NT2/D1 (cell line): ENCODE results near the gene GPATCH2.
A peak's percentile ranks its signal among the peaks of the same experiment; 100 is the strongest.

Experiments
- DNase-seq: peaks from one replicate; pipeline ENCODE4 v3.0.0-alpha.2; 2011; ENCODE audit warnings: low read depth, low spot score
- H3K27me3 ChIP-seq: 2 replicates; pipeline ENCODE4 v1.6.0; 2011; ENCODE audit warnings: mild to moderate bottlenecking; ENCODE audit not compliant: insufficient read length, insufficient read depth
- H3K36me3 ChIP-seq: 2 replicates; pipeline ENCODE4 v1.6.1; 2011; ENCODE audit warnings: mild to moderate bottlenecking, low read length, mixed read lengths; ENCODE audit not compliant: insufficient read depth, insufficient read length
- H3K4me1 ChIP-seq: 2 replicates; pipeline ENCODE4 v1.5.1; 2011; ENCODE audit not compliant: insufficient read depth, insufficient read length
- H3K4me3 ChIP-seq: 2 replicates; pipeline ENCODE4 v1.5.1; 2011; ENCODE audit warnings: low read depth; ENCODE audit not compliant: insufficient read length
- H3K9ac ChIP-seq: 2 replicates; pipeline ENCODE4 v1.6.0; 2011; ENCODE audit warnings: low read depth; ENCODE audit not compliant: insufficient read length
- H3K9me3 ChIP-seq: 2 replicates; pipeline ENCODE4 v1.5.1; 2011; ENCODE audit warnings: mild to moderate bottlenecking, low read length; ENCODE audit not compliant: insufficient read depth
- SUZ12 ChIP-seq: IDR thresholded peaks from 2 replicates; pipeline ENCODE4 v1.6.1; 2011; ENCODE audit not compliant: insufficient read length, insufficient read depth; ENCODE audit errors: extremely low read depth
- YY1 ChIP-seq: IDR thresholded peaks from 2 replicates; pipeline ENCODE4 v1.6.1; 2011; ENCODE audit not compliant: insufficient read length, insufficient read depth
- ZNF274 ChIP-seq: IDR thresholded peaks from 2 replicates; pipeline ENCODE4 v1.6.1; 2011; ENCODE audit warnings: mild to moderate bottlenecking, low read depth, low read length

The GPATCH2 gene

GRCh38 chr1:217437376-217437775 lies 193.5 kb downstream of the GPATCH2 start:
- H3K9ac ChIP-seq = peak overlapping the region; percentile 5
- H3K36me3 ChIP-seq = no peaks in the 10 kb centered on the region
- TF ChIP-seq SUZ12 = no peak
- no peak for TF ChIP-seq ZNF274
- no peak for TF ChIP-seq YY1
- H3K4me1 ChIP-seq = peaks cover 3% of the 10 kb centered on the region
- no peak overlapping the region for H3K4me3 ChIP-seq
- H3K9me3 ChIP-seq = no peaks in the 10 kb centered on the region
- H3K27me3 ChIP-seq = no peaks in the 10 kb centered on the region
- DNase-seq = no peak

DNA sequence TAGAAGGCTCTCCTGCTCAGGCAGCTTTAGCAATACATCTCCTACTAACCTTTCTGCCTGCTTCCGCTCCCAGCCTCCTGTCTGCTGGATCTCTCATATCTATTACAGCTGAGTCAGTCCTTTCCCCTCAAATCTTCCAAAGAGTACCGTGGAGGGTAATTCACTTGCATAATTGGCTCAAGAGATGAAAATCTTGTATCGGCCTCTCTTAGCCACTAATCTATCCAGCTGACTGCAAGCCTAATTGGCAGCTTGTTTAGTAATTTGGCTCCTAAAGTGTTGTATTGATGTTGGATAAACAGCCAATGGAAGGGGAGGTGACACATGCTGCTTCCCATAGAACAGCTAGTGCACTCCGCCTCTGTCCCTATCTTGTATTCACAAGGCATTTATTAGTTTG lies 195.7 kb downstream of the GPATCH2 start:
- H3K36me3 ChIP-seq = peaks cover 2% of the 10 kb centered on the region
- H3K4me3 ChIP-seq = no peak overlapping the region
- TF ChIP-seq YY1 = no peak
- TF ChIP-seq SUZ12 = no peak
- no peak for TF ChIP-seq ZNF274
- H3K4me1 ChIP-seq = peaks cover 3% of the 10 kb centered on the region
- no peaks in the 10 kb centered on the region for H3K27me3 ChIP-seq
- H3K9ac ChIP-seq = no peak overlapping the region
- DNase-seq = no peak
- no peaks in the 10 kb centered on the region for H3K9me3 ChIP-seq

DNA sequence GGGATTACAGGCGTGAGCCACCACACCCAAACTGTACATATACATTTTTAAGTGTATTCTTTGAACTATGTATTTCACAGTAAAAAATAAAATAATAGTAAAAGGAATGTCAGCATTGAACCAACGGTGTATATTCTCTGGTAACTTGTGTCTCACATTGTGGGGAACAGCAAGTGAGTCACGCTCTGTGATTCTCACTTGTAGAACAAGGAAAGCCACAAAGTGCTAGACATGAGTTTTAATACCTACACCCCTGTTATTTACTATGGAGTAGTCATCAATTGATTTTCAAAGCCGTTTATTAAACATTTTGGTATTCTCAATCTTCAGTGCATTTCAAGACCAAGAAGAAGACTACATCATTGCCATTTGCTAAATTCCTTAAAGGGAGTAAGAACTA lies 197.2 kb downstream of the GPATCH2 start:
- no peak overlapping the region for H3K4me3 ChIP-seq
- H3K27me3 ChIP-seq = no peaks in the 10 kb centered on the region
- H3K36me3 ChIP-seq = peaks cover 2% of the 10 kb centered on the region
- H3K4me1 ChIP-seq = peaks cover 3% of the 10 kb centered on the region
- H3K9me3 ChIP-seq = no peaks in the 10 kb centered on the region
- no peak overlapping the region for H3K9ac ChIP-seq
- no peak for TF ChIP-seq YY1
- no peak for TF ChIP-seq ZNF274
- no peak for TF ChIP-seq SUZ12
- DNase-seq = no peak

GRCh38 chr1:217432339-217432738 lies 198.6 kb downstream of the GPATCH2 start:
- Histone ChIP-seq H3K27me3 (no peaks in the 10 kb centered on the region), H3K9me3 (no peaks in the 10 kb centered on the region), H3K4me1 (peaks cover 3% of the 10 kb centered on the region), H3K4me3 (no peak overlapping the region), H3K9ac (no peak overlapping the region), H3K36me3 (peaks cover 2% of the 10 kb centered on the region)
- DNase-seq = no peak
- TF ChIP-seq YY1 (no peak), ZNF274 (no peak), SUZ12 (no peak)

DNA sequence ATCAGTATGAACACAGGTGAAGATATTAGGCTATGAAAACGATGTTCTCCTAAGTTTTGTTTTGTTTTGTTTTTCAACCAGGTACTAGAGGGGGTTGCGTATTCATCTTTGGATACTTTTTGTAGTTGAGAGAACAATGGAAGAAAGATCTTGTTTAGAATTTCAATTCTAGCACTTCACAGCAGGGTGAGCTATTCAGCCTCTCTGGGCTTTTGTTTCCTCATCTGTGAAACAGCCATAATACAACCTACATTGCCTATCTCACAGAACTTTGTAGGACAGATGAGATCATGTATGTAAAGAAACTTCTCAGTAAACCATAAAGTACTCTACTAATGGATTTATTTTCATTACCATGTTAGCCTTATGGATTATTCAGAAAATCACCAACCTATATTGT lies 199.5 kb downstream of the GPATCH2 start:
- Histone ChIP-seq H3K9ac (no peak overlapping the region), H3K36me3 (peaks cover 2% of the 10 kb centered on the region), H3K4me3 (no peak overlapping the region), H3K4me1 (no peaks in the 10 kb centered on the region), H3K9me3 (no peaks in the 10 kb centered on the region), H3K27me3 (no peaks in the 10 kb centered on the region)
- no peak for DNase-seq
- no peak for TF ChIP-seq ZNF274
- TF ChIP-seq SUZ12 = no peak
- no peak for TF ChIP-seq YY1

GRCh38 chr1:217425422-217425821 lies 205.5 kb downstream of the GPATCH2 start:
- Histone ChIP-seq H3K27me3 (no peaks in the 10 kb centered on the region), H3K4me3 (no peak overlapping the region), H3K4me1 (no peaks in the 10 kb centered on the region), H3K36me3 (no peaks in the 10 kb centered on the region), H3K9me3 (no peaks in the 10 kb centered on the region), H3K9ac (no peak overlapping the region)
- TF ChIP-seq YY1 (no peak), ZNF274 (no peak), SUZ12 (no peak)
- DNase-seq = no peak

- no peak for DNase-seq
- H3K36me3 ChIP-seq = no peaks in the 10 kb centered on the region
Observed at GRCh38 chr1:217419194-217419551, 211.7 kb downstream of the GPATCH2 start.

More at GRCh38 chr1:217419194-217419551, 211.7 kb downstream of the GPATCH2 start:
- no peaks in the 10 kb centered on the region for H3K9me3 ChIP-seq
- no peak overlapping the region for H3K9ac ChIP-seq
- H3K27me3 ChIP-seq = no peaks in the 10 kb centered on the region
- H3K4me1 ChIP-seq = no peaks in the 10 kb centered on the region
- H3K4me3 ChIP-seq = no peak overlapping the region
- TF ChIP-seq SUZ12 (no peak), ZNF274 (no peak), YY1 (no peak)
